A673 (cell line): ENCODE results near the gene ACTN2.

Experiments used
- EZH2 ChIP-seq: fragments of 200-600 bp; sonication (generic); IDR thresholded peaks from 2 replicates; pipeline ENCODE4 v1.6.1; 2017; ENCODE audit warnings: borderline replicate concordance, low read depth, mild to moderate bottlenecking, mixed read lengths, antibody characterized with exemption, low read length; ENCODE audit not compliant: poor library complexity, severe bottlenecking
- TF ChIP-seq, protein P1 (sequence below): fragments of 300-800, 200-600 bp; sonication (generic); conservative IDR thresholded peaks from 2 replicates; pipeline ENCODE4 v1.5.1; 2017; ENCODE audit warnings: low read depth, mild to moderate bottlenecking, antibody characterized with exemption, low read length, moderate library complexity, mixed read lengths

DNA sequence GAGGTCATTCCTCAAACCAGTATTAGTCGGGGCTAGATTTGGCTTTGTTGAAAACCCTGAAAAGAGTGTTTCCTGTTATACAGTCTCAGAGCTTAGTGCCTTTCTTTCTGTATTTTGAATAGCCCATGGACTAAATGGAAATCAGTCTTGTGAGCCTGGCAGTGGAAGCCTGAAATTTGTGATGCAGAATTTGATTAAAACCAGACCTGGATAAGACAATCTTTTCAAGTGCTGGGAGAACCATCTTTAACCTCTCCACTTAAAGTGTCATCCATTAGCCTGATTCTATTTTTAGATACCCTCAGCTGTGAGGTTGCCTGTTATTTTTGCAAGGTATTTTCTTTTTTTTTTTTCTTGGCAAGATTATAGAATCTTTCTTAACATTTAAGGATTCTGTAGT is 19.5 kb downstream of the ACTN2 start:
- TF ChIP-seq, protein P1, sequence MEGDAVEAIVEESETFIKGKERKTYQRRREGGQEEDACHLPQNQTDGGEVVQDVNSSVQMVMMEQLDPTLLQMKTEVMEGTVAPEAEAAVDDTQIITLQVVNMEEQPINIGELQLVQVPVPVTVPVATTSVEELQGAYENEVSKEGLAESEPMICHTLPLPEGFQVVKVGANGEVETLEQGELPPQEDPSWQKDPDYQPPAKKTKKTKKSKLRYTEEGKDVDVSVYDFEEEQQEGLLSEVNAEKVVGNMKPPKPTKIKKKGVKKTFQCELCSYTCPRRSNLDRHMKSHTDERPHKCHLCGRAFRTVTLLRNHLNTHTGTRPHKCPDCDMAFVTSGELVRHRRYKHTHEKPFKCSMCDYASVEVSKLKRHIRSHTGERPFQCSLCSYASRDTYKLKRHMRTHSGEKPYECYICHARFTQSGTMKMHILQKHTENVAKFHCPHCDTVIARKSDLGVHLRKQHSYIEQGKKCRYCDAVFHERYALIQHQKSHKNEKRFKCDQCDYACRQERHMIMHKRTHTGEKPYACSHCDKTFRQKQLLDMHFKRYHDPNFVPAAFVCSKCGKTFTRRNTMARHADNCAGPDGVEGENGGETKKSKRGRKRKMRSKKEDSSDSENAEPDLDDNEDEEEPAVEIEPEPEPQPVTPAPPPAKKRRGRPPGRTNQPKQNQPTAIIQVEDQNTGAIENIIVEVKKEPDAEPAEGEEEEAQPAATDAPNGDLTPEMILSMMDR, result no peak
- TF ChIP-seq EZH2, result no peak
